ENCODE data around the gene SLC9A5.

SLC9A5 gene

DNA sequence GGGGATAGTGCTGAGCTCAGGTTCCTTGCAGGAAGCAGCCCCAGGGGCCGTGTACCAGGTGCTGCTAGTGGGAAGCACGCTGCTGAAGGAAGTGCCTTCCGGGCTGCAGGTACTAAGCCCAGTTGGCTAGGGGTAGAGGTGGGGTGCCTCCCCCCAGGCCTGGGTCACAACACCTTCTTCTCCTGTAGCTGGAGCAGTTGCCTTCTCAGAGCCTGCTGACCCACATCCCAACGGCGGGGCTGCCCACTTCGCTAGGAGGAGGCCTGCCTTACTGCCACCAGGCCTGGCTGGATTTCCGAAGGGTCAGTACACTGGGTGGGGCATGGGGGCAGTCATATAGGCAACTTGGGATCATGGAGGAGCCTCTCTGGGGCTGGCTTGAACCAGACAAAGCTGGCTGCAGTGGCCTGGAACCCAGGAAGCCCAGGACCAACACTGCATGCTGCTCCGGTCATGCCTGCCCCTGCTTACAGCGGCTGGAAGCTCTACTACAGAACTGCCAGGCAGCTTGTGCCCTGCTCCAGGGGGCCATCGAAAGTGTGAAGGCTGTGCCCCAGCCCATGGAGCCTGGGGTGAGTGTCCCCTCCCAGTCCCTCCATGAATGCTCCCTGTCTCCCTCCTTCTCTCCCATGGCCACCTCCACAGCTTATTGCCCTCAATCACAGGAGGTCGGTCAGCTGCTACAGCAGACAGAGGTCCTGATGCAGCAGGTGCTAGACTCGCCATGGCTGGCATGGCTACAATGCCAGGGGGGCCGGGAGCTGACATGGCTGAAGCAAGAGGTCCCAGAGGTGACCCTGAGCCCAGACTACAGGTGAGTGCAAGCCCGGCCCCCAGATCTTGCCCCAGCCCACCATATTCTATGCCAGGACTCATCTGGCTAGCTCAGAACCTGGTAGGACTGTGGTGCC lies 33.0 kb downstream of the SLC9A5 start:
- no peak for DNase-seq (ENCODE audit: low spot score)

- no peak for DNase-seq (ENCODE audit: low spot score)
These were observed 33.6 kb downstream of the SLC9A5 start for GRCh38 chr16:67282447-67282805.

DNA sequence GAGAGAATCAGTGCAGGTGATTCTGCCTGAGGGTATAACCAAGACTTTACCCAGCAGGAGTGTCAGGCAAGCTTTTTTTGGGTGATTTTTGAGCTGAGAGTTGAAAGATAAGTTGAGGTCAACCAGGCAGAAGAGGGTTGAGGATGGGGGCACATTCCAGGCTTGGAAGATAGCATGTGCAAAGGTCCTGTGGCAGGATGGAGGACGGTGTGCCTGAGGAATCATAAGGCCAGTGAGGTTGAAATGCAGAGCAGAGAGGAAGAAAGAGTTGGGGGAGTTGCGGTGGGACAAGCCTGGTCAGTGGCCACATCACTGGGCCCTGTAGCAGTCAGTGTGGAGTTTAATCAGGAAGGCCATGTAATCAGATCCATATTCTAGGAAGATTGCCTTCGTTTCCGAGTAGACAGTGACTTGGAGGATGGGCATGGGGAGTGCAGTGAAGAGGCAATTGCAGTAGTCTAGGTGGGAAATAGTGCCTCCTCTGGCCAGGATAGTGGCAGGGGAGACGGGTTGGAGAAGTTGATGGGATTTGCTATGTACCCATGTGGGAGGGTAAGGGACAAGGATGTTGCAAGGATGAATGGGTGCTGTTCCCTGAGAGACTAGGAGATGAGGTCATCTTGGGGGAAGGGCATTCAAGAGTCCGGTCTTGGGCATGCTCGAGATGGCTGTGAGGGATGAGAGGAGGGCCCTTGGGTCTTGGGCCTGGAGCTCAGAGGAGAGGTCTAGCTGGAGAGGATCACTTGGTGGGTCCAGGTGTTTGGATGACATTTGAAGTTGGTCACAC lies 34.5 kb downstream of the SLC9A5 start:
- no peak for DNase-seq (ENCODE audit: low spot score)

DNA sequence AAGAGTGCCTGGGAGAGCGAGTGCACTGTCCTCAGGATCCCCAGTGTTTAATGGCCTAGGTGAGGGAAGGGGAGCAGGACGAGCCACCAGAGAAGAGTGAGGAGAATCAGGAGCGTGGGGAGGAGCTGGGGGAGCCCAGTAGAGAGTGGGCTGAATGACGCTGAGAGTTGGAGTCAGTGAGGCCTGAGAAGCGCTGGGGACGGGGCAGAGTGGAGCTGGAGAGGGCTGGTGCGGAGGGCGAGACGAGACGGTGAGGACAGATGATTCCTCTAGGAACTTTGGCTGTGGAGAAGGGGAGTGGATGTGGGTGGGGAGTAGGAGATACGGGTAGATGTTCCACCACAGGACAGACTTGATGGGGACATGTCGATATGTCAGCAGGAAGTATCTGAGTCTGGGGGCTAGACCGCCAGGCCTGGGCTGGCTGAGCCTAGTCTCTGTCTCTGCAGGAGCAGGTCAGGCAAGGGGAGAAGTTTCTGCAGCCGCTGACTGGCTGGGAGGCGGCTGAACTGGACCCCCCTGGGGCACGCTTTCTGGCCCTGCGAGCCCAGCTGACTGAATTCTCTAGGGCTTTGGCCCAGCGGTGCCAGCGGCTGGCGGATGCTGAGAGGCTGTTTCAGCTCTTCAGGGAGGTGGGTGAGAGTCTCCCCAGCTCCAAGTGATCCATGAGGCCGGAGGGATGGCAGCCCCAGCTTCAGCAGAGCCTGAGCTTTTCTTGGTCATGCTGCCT lies 35.2 kb downstream of the SLC9A5 start:
- DNase-seq (ENCODE audit: low spot score) = no peak

DNA sequence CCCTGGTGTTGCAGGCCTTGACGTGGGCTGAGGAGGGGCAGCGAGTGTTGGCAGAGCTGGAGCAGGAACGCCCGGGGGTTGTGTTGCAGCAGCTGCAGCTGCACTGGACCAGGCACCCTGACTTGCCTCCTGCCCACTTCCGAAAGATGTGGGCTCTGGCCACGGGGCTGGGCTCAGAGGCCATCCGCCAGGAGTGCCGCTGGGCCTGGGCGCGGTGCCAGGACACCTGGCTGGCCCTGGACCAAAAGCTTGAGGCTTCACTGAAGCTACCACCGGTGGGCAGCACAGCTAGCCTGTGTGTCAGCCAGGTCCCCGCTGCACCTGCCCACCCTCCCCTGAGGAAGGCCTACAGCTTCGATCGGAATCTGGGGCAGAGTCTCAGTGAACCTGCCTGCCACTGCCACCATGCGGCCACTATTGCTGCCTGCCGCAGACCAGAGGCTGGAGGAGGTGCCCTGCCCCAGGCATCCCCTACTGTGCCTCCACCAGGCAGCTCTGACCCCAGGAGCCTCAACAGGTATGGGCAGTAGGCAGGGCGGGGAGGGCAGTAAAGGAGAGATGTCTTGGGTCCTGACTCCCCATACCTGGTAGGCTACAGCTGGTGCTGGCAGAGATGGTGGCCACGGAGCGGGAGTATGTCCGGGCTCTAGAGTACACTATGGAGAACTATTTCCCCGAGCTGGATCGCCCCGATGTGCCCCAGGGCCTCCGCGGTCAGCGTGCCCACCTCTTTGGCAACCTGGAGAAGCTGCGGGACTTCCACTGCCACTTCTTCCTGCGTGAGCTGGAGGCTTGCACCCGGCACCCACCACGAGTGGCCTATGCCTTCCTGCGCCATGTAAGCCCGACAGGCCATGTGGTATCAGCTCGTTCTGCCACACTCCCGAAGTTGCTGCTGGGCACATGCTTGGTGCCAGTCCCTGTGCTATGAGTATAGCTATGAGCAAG lies 36.2 kb downstream of the SLC9A5 start:
- no peak for DNase-seq (ENCODE audit: low spot score)

- no peak for DNase-seq (ENCODE audit: low spot score)
These were observed 37.9 kb downstream of the SLC9A5 start for GRCh38 chr16:67286441-67287235.

GRCh38 chr16:67287960-67288359 lies 39.2 kb downstream of the SLC9A5 start:
- no peak for DNase-seq (ENCODE audit: low spot score)

DNA sequence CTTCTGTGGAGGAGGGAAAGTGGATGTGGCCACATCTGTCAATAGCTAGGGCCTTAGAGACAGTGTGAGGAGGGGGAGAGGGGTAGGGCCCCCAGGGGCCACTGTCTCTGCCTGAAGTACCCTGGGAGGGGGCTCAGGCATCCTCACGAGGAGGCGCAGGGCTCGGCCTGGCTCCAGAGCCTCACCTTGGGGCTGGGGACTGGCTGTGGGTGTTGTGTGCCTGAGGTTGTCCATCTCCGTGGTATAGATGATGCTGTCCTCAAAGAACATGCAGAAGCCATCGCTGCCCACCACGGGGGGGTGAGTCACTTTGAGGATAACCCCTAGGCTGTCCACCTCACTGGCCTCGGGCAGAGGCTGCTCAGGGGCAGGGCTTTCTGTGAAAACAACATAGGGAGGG lies 42.7 kb downstream of the SLC9A5 start:
- no peak for DNase-seq (ENCODE audit: low spot score)

DNA sequence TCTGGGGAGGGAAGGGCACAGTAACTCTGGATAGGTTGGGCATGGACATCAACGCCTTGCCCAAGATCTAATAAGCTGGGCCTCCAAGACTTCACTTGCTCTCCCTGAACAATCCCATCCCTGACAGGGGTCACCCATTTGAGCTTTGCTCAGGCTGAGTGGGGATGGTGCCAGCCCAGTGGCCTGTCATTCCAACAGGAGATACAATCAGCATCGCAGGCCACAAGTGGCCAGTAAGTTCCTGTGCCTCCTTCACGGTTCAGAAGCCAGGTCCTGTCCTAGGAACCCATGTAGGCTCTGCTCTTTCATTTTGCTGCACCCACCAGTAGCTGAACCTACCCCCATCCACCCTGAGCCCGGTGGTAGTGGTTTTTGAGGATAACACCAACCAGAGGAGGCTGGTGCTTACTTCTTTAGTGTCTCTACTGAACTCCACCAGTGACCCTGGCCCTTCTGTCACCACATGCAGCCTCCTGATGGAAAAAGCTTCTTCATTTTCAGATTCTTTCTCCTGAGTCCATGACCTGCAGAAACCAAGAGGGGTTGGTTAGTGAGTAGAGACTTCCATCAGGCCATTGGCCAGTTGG lies 45.5 kb downstream of the SLC9A5 start:
- no peak for DNase-seq (ENCODE audit: low spot score)

- DNase-seq (ENCODE audit: low spot score) = no peak
These were observed 46.2 kb downstream of the SLC9A5 start for GRCh38 chr16:67294938-67295361.

DNA sequence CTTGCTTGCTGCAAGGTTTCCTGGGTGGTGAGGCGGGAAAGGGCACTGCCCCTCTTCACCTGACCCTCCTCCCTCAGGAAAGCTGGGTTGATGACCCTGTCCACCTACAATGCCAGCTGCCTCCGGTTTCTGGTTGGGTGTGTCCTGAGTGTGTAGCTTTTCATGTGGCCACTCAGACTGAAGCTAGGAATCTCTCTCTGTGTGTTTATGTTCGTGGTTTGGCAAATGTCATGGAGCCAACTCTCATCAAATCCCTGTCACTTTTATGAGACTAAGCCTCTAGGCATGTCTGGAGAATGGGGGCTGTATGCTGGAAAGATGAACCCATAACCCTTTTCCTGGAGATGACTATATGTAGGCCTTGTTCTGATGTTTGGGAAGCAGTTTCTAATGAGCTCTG lies 47.6 kb downstream of the SLC9A5 start:
- no peak for DNase-seq (ENCODE audit: low spot score)

GRCh38 chr16:67298277-67298676 lies 49.5 kb downstream of the SLC9A5 start:
- DNase-seq (ENCODE audit: low spot score) = no peak

DNA sequence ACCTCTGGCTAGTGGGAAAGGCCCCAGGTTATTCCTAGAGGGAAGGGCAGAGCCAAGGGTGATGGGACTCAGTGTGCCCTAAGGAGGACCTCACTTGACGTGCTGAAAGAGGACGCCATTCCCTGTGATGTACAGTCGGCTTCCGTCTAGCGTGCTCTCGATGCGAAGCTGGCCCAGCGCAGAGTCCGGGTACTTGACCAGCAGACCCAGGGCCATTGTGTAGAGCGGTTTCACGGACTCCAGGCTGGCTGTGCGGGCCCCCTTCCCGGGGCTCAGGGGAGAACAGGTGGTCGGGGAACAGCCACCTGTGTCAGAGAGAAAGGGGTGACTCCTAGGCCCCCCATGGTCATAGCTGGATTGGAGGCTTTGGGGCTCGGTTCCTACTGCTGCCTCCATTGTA lies 50.5 kb downstream of the SLC9A5 start:
- DNase-seq (ENCODE audit: low spot score) = no peak

- no peak for DNase-seq (ENCODE audit: low spot score)
These were observed 52.5 kb downstream of the SLC9A5 start for GRCh38 chr16:67301080-67301782.

DNA sequence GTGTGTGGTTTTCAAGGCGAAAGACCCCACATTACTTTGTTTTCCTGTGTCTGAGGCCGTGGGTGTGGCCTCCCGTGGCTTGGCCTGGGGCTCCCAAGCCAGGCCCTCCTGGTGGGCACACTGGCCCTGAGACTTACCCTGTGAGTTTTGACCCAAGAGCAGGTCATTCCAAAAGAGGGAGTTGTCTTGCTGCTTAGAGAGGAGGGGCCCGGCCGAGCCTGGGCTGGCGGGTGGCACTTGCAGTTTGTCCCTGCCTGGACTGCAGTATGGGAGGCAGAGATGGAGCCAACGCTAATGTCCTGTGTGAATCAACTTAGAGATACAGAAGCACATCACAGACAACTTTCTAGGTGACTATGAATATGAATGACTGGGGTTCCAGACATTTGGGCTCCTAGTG lies 53.3 kb downstream of the SLC9A5 start:
- no peak for DNase-seq (ENCODE audit: low spot score)

- DNase-seq (ENCODE audit: low spot score) = no peak
These were observed 54.2 kb downstream of the SLC9A5 start for GRCh38 chr16:67302970-67303369.

- DNase-seq (ENCODE audit: low spot score) = no peak
These were observed 55.2 kb downstream of the SLC9A5 start for GRCh38 chr16:67304020-67304419.

DNA sequence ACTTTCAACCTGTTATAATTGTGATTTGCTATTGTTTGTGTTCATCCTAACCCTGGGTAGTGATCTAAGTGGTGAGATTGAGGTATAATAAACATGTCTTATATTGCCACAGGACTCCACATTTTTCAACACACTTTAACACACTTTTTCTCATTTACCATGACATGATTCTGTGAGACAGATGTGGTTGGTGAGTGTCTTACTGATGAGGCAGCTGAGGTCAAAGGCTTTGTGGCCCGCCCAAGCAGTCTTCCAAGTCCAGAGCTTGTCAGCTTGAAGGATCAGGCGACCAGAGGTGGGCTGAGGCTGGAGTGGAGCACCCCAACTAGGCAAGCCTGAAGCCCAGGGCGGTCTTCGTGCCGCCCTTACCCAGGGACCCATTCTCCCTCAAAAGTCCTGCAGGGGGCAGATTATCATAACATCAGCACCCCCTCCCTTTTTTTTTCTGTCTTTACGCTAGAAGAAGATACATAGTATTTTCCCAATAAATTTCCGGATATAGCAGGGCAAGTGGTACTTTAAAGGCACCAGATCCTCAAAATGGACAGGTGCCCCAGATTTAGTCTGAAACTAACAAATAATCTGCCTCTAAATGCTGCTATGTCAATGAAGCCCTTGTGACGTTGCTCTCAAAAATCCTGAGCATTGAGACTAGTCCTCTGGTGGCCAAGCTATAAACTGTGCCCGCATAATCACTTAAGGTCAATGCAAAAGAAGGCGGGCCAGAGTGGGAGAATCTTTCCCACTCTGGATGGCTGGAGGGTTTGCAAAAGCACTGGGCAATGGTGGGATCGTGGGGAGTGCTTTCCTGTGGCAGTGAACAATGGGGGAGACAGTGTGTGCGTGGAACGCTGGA lies 56.7 kb downstream of the SLC9A5 start:
- no peak for DNase-seq (ENCODE audit: low spot score)

GRCh38 chr16:67310561-67310960 lies 61.8 kb downstream of the SLC9A5 start:
- DNase-seq (ENCODE audit: low spot score) = no peak

Measured in left forelimb (tissue), 1 donor.